ENCODE data around the gene RGMB. TPM values are rescaled to one million over a fixed set of nuclear protein-coding genes. Genes with fewer than 3 reads are reported as not detected.
"Not testable (repeated sequence)": the region's sequence is repeated elsewhere in the genome, so short reads cannot be mapped to it uniquely, and the experiment has no call there.

Gene RGMB
- total RNA-seq, 1 experiment from 2014 or later, result 35.8 TPM

- intact Hi-C loops (cut with micrococcal nuclease; ENCODE audit: unreplicated experiment), result no loop called here
- no peak for DNase-seq
- BruUV-seq (replicated peaks), result no TSS peak
- Mint-ChIP-seq H3K27me3 (ENCODE audit: unreplicated experiment) (no peaks in the 10 kb centered on the region), H3K27ac (ENCODE audit: unreplicated experiment) (no peak overlapping the region), H3K4me3 (ENCODE audit: low read depth, unreplicated experiment) (no peak overlapping the region), H3K36me3 (ENCODE audit: insufficient read depth, unreplicated experiment) (no peaks in the 10 kb centered on the region), H3K4me1 (ENCODE audit: low read depth, unreplicated experiment) (no peaks in the 10 kb centered on the region), H3K9me3 (ENCODE audit: low read depth, unreplicated experiment) (peaks cover 3% of the 10 kb centered on the region)
- CTCF ChIA-PET, result no interaction called here
- no peak for TF ChIP-seq CTCF (IDR thresholded peaks at IDR 0.05; ENCODE audit: unreplicated experiment)
These were observed 37.5 kb upstream of the RGMB start for GRCh38 chr5:98735806-98736507.

- no TSS peak for BruUV-seq (replicated peaks)
- no peaks in the 10 kb centered on the region for H3K27me3 Mint-ChIP-seq (ENCODE audit: unreplicated experiment)
- no peaks in the 10 kb centered on the region for H3K36me3 Mint-ChIP-seq (ENCODE audit: insufficient read depth, unreplicated experiment)
- peaks cover 3% of the 10 kb centered on the region for H3K9me3 Mint-ChIP-seq (ENCODE audit: low read depth, unreplicated experiment)
- H3K4me3 Mint-ChIP-seq (ENCODE audit: low read depth, unreplicated experiment), result no peak overlapping the region
- intact Hi-C loops (cut with micrococcal nuclease; ENCODE audit: unreplicated experiment), result no loop called here
- CTCF ChIA-PET, result no interaction called here
- TF ChIP-seq CTCF (IDR thresholded peaks at IDR 0.05; ENCODE audit: unreplicated experiment), result no peak
- H3K4me1 Mint-ChIP-seq (ENCODE audit: low read depth, unreplicated experiment), result no peaks in the 10 kb centered on the region
- no peak overlapping the region for H3K27ac Mint-ChIP-seq (ENCODE audit: unreplicated experiment)
- DNase-seq, result no peak
These were observed 36.7 kb upstream of the RGMB start for GRCh38 chr5:98736753-98737152.

DNA sequence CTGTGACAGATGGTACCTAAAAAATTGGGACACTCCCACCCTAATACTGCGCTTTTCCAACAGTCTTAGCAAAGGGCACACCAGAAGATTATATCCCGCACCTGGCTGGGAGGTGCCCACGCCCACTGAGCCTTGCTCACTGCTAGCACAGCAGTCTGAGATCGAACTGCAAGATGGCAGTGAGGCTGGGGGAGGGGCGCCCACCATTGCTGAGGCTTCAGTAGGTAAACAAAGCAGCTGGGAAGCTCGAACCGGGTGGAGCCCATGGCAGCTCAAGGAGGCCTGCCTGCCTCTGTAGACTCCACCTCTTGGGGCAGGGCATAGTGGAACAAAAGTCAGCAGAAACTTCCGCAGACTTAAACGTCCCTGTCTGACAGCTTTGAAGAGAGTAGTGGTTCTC, 36.0 kb upstream of the RGMB start:
- DNase-seq; CTCF ChIA-PET; H3K36me3 Mint-ChIP-seq (ENCODE audit: insufficient read depth, unreplicated experiment); H3K27ac Mint-ChIP-seq (ENCODE audit: unreplicated experiment); H3K4me3 Mint-ChIP-seq (ENCODE audit: low read depth, unreplicated experiment); H3K9me3 Mint-ChIP-seq (ENCODE audit: low read depth, unreplicated experiment); H3K4me1 Mint-ChIP-seq (ENCODE audit: low read depth, unreplicated experiment); BruUV-seq (replicated peaks); H3K27me3 Mint-ChIP-seq (ENCODE audit: unreplicated experiment); intact Hi-C loops (cut with micrococcal nuclease; ENCODE audit: unreplicated experiment): not testable (repeated sequence)

- H3K4me3 Mint-ChIP-seq (ENCODE audit: low read depth, unreplicated experiment); H3K9me3 Mint-ChIP-seq (ENCODE audit: low read depth, unreplicated experiment); H3K27ac Mint-ChIP-seq (ENCODE audit: unreplicated experiment); CTCF ChIA-PET; intact Hi-C loops (cut with micrococcal nuclease; ENCODE audit: unreplicated experiment); DNase-seq; BruUV-seq (replicated peaks); H3K36me3 Mint-ChIP-seq (ENCODE audit: insufficient read depth, unreplicated experiment); H3K4me1 Mint-ChIP-seq (ENCODE audit: low read depth, unreplicated experiment): not testable (repeated sequence)
- H3K27me3 Mint-ChIP-seq (ENCODE audit: unreplicated experiment), result peaks cover 13% of the 10 kb centered on the region
These were observed 34.8 kb upstream of the RGMB start for GRCh38 chr5:98738481-98739149.

DNA sequence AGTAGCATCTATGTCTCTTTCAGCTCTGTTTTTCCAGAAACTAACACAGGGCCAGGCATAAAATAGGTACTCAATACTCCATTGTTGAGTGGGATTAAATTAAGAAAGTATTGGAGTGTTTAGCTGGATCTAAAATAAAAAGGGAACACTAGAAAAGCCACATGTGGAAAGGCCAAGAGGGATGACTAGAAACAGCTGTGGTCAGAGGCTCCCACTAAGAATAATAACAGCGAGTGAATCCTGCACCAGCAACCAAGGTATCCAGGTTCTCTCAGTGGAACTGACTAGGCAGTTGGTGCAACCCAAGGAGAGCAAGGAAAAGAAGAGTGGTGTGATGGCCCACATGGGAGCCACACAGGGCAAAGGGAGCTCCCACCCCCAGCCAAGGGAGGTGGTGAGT, 31.5 kb upstream of the RGMB start:
- no peak overlapping the region for H3K27ac Mint-ChIP-seq (ENCODE audit: unreplicated experiment)
- CTCF ChIA-PET, result no interaction called here
- no peak for DNase-seq
- peaks cover 44% of the 10 kb centered on the region for H3K27me3 Mint-ChIP-seq (ENCODE audit: unreplicated experiment)
- BruUV-seq (replicated peaks), result no TSS peak
- intact Hi-C loops (cut with micrococcal nuclease; ENCODE audit: unreplicated experiment), result no loop called here
- no peak for TF ChIP-seq CTCF (IDR thresholded peaks at IDR 0.05; ENCODE audit: unreplicated experiment)
- no peaks in the 10 kb centered on the region for H3K9me3 Mint-ChIP-seq (ENCODE audit: low read depth, unreplicated experiment)
- H3K4me1 Mint-ChIP-seq (ENCODE audit: low read depth, unreplicated experiment), result no peaks in the 10 kb centered on the region
- H3K36me3 Mint-ChIP-seq (ENCODE audit: insufficient read depth, unreplicated experiment), result no peaks in the 10 kb centered on the region
- no peak overlapping the region for H3K4me3 Mint-ChIP-seq (ENCODE audit: low read depth, unreplicated experiment)
